NCI-H1092 treated with DMSO at 0.1 percent for 48 hours (cell line): ENCODE data around the gene RASD2.

Experiments
- DNase-seq: peaks from one replicate; lab custom pipeline; 2025; lab: John Stamatoyannopoulos, UW

Gene RASD2

DNA sequence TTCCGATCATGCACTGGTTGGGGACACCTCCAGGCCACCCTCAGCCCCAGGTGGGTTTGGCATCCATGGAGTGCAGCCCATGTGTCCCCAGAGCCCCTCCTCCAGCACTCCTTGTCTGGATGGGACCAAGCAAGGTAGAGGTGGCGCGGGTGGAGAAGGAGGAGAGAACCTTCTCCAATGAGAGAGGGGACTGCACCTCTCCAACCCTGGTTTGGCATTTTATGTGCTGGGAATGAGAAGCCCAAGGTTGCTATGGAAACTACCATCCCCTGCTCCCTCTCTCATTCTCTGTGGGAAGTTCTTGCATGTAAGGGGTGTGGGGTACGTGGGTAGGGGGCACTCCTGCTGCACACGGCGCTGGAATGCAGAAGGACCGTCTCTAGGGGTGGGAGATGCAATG is 21.8 kb upstream of the RASD2 start:
- no peak for DNase-seq

GRCh38 chr22:35519306-35520000 is 21.2 kb upstream of the RASD2 start:
- DNase-seq: no peak

- DNase-seq: peak; percentile 33
Observed at GRCh38 chr22:35521358-35522224, 19.0 kb upstream of the RASD2 start.

- DNase-seq: peak; percentile 16
Observed at GRCh38 chr22:35522225-35523149, 18.1 kb upstream of the RASD2 start.

DNA sequence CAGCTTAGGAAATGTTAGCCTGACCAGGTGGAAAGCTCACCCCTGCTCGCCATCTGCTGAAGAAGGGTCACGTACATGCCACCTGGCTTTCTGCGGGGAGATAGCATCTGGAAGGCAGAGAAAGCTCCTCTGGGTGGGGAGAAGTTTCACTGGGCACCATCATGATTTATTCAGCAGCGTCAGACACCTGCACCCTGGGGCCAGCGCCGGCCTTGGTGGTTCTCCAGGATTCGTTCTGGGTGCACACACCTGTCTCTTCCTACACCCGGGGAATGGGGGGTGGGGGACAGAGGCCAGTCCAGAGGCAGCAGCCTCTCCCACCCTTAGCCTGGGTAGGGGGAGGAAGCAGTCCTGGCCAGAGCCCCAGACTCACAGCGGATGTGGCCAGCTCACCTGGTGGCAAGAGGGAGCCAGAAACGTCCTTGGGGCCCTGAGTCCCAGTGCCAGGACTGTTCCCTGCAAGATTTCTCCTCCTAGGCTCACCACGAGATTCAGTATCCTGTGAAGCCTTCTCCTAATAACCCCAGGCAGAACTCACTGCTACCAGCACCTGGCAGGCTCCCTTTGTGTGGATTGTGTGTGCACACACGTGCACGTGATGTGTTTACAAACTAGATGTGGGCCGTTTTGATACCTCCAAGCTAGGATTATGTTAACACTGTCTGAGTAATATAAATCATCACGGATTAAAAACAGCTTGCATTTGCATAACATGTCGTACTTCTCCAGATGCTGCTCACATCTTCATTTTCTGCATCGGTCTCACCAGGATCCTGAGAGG is 17.3 kb upstream of the RASD2 start:
- peak; percentile 83 for DNase-seq

GRCh38 chr22:35524966-35525686 is 15.5 kb upstream of the RASD2 start:
- peak; percentile 97 for DNase-seq

DNA sequence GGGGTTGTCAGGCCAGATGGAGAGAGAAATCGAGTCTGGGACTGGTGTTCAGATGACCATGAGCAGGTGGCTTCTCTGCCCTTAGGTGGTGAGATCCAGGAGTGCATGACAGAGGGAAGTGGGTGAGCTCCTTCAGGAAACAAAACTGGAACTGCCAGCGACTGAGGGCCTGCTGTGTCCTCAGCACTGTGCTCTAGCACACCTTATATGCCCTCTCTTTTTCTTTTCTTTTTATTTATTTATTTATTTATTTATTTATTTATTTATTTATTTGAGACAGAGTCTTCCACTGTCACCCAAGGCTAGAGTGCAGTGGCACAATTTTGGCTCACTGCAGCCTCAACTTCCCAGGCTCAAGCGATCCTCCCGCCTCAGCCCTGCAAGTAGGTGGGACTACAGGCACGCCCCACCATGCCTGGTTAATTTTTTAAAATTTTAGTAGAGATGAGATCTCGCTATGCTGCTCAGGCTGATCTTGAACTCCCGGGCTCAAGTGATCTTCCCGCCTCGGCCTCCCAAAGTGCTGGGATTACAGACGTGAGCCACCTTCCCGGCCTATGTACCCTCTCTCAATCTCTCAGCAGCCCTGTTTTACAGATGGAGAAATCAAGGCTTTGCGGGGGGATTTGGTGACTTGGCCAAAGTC is 14.8 kb upstream of the RASD2 start:
- DNase-seq: no peak

DNA sequence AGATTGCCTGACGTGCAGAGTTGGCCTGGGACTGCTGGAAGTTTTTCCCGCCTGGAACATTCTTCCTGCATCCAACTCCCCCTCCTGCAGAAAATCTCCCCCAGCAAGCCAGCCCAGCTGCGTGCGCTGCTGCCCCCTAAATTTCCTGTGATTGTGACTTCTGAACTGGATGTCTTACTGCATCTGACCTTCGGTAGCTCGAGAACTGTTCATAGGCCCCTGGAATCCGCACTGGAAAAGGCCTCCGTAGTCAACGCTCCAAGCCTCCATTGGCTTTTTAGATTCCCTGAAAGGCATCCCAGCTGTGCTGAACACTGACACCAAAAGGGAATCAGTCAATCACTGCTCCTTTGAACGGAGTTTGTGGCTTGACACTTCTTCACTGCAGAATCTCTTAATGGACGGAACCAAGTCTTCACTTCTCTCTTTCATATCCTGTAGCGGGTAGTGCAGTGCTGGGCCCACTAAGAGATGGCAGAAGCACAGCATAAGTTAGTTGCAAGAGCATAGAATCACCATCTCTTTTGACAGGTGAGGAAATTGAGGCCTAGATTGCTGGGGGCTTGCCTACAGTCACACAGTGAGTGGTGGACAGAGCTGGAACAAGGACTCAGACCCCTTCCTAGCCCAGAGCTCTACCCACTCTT is 14.2 kb upstream of the RASD2 start:
- no peak for DNase-seq

GRCh38 chr22:35528927-35529326 is 11.7 kb upstream of the RASD2 start:
- no peak for DNase-seq

DNA sequence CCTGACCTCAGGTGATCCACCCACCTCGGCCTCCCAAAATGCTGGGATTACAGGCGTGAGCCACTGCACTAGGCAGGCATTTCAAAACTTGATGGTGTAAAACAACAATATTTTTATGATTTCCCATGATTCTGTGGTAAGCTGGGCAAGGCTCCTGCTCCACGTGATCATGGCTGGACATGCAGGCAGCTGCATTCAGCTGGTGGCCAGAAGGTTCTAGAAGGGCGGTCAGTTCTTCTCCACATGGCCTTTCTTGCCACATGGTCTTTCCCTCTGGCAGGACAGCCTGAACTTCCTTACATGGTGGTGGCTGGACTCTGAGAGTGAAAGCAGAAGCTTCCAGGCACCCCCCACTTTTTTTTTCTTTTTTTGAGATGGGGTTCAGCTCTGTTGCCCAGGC is 9.9 kb upstream of the RASD2 start:
- DNase-seq: no peak

DNA sequence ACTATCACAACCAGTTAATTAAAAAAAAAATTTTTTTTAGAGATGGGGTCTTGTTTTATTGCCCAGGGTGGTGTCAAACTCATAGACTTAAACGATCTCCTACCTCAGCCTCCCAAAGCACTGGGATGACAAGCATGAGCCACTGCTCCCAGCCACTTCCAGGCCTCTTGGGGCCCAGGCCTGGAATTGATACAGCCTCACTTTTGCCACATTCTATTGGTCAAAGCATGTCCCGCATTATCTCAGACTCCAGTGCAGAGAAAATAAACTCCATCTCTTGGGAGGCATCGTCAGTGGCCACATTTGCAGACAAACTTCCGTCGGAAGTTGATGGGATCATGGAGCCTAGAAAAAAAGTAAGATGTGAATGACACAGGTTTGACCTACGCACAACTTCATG is 9.4 kb upstream of the RASD2 start:
- no peak for DNase-seq

- peak; percentile 18 for DNase-seq
Observed at GRCh38 chr22:35531676-35532075, 9.0 kb upstream of the RASD2 start.

GRCh38 chr22:35533365-35534029 is 7.1 kb upstream of the RASD2 start:
- no peak for DNase-seq

- DNase-seq: no peak
Observed at GRCh38 chr22:35534091-35534490, 6.5 kb upstream of the RASD2 start.

- DNase-seq: no peak
Observed at GRCh38 chr22:35537232-35537631, 3.4 kb upstream of the RASD2 start.

GRCh38 chr22:35538801-35539321 is 1.8 kb upstream of the RASD2 start:
- no peak for DNase-seq

DNA sequence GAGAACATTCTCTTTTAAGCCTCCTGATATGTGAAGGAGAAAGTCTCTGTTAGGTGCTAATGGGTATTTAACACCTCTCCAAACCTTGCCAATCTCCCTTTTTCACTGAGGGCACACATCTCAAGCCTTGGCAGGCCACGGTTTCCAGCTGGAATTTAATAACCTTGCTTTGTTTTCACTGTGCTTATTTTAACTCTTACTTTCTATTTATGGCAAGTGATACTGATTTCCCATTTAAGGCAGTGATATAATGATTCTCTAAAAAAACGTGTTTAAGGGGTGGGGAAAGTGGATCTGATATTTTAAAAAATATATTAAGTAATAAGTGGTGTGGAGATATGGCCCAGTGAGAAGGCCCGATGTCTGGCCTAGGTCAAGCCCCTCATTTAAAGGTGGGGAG is 1.1 kb upstream of the RASD2 start:
- peak; percentile 77 for DNase-seq

DNA sequence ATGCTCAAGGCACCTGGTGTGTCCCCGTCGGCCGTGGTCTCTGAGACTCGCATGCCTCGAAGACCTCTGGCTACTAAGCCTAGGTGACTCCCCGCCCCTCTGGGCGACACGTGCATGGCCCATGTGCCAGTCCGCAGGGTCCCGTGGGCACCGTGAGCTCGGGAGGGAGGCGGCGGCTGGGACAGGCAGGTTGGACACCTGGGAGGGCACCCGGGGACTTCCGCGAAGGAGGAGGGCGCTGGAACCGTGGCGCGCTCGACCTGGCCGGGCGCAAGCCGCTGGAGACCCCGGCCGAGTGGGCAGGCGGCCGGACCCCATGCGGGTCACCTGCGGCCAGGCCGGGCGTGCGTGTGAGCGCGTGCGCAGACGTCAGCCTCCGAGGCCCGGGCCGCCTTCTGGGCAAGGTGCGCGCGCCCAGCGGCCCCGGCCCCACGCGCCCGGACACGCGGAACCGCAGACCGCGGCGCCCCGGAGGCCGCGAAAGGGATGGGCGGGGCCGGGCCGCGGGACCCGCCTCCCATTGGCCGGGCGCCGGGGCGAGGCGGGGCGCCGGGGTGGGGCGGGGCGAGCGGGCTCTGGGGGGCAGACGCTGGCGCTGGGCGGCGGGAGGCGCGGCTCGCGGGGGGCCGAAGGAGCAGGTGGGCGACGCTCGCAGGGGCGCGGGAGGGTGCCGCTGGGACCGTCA is 579 bp upstream of the RASD2 start:
- peak; percentile 62 for DNase-seq
